ENCODE data around the gene RSRC1.

The RSRC1 gene

GRCh38 chr3:158205324-158205723 lies 95.4 kb downstream of the RSRC1 start:
- no peak overlapping the region for H3K4me3 ChIP-seq (ENCODE audit: low read depth, low read length)
- no peak overlapping the region for H3K18ac ChIP-seq (ENCODE audit: low read length)
- H2AFZ ChIP-seq (ENCODE audit: insufficient read depth, low read length, poor library complexity) = no peak overlapping the region
- no peak overlapping the region for H4K8ac ChIP-seq (ENCODE audit: low read depth, low read length)
- no peak overlapping the region for H2BK5ac ChIP-seq (ENCODE audit: low read depth, low read length, poor library complexity)
- no peak overlapping the region for H3K4ac ChIP-seq (ENCODE audit: low read depth, low read length)
- no peak overlapping the region for H3K9ac ChIP-seq (ENCODE audit: low read length)
- no peak overlapping the region for H3K23ac ChIP-seq (ENCODE audit: low read length)
- H3K9me3 ChIP-seq (ENCODE audit: insufficient read depth, low read depth, low read length) = no peaks in the 10 kb centered on the region
- no peaks in the 10 kb centered on the region for H3K4me1 ChIP-seq (ENCODE audit: control insufficient read depth in 1 of 2, insufficient read depth in 2 of 2, low read length in 2 of 2)
- no peak overlapping the region for H2BK12ac ChIP-seq (ENCODE audit: low read length)
- DNase-seq = no peak
- no peak overlapping the region for H3K4me2 ChIP-seq (ENCODE audit: low read length)
- H4K12ac ChIP-seq (ENCODE audit: low read depth, low read length) = no peak overlapping the region
- H3K36me3 ChIP-seq (ENCODE audit: control insufficient read depth in 1 of 2, insufficient read depth in 2 of 2, low read length in 2 of 2) = no peaks in the 10 kb centered on the region
- no CpG with 5 or more reads among the region's 2 CpGs for WGBS (ENCODE audit: extremely low coverage, insufficient coverage, insufficient read length)
- H3K27me3 ChIP-seq (ENCODE audit: insufficient read depth, low read length) = no peaks in the 10 kb centered on the region
- no peaks in the 10 kb centered on the region for H3K79me1 ChIP-seq (ENCODE audit: low read length)
- no peak overlapping the region for H2AK5ac ChIP-seq (ENCODE audit: low read length)
- no peaks in the 10 kb centered on the region for H3K79me2 ChIP-seq (ENCODE audit: control insufficient read depth, insufficient read depth, low read length, poor library complexity)
- no peak overlapping the region for H2BK120ac ChIP-seq (ENCODE audit: insufficient read depth, low read length, poor library complexity)
- no peak overlapping the region for H3K14ac ChIP-seq (ENCODE audit: low read length)
- H4K91ac ChIP-seq (ENCODE audit: low read depth, low read length) = no peak overlapping the region
- no peak overlapping the region for H3K27ac ChIP-seq (ENCODE audit: low read depth, low read length)

GRCh38 chr3:158205994-158206393 lies 96.1 kb downstream of the RSRC1 start:
- Histone ChIP-seq H3K4me2 (ENCODE audit: low read length) (no peak overlapping the region), H2AK5ac (ENCODE audit: low read length) (no peak overlapping the region), H3K23ac (ENCODE audit: low read length) (no peak overlapping the region), H3K9me3 (ENCODE audit: insufficient read depth, low read depth, low read length) (no peaks in the 10 kb centered on the region), H3K4ac (ENCODE audit: low read depth, low read length) (no peak overlapping the region), H4K12ac (ENCODE audit: low read depth, low read length) (no peak overlapping the region), H3K79me1 (ENCODE audit: low read length) (no peaks in the 10 kb centered on the region), H3K79me2 (ENCODE audit: control insufficient read depth, insufficient read depth, low read length, poor library complexity) (no peaks in the 10 kb centered on the region), H2AFZ (ENCODE audit: insufficient read depth, low read length, poor library complexity) (no peak overlapping the region), H3K18ac (ENCODE audit: low read length) (no peak overlapping the region), H3K36me3 (ENCODE audit: control insufficient read depth in 1 of 2, insufficient read depth in 2 of 2, low read length in 2 of 2) (no peaks in the 10 kb centered on the region), H3K4me1 (ENCODE audit: control insufficient read depth in 1 of 2, insufficient read depth in 2 of 2, low read length in 2 of 2) (no peaks in the 10 kb centered on the region), H2BK12ac (ENCODE audit: low read length) (no peak overlapping the region), H3K4me3 (ENCODE audit: low read depth, low read length) (no peak overlapping the region), H3K14ac (ENCODE audit: low read length) (no peak overlapping the region), H3K27me3 (ENCODE audit: insufficient read depth, low read length) (no peaks in the 10 kb centered on the region), H2BK5ac (ENCODE audit: low read depth, low read length, poor library complexity) (no peak overlapping the region), H4K8ac (ENCODE audit: low read depth, low read length) (no peak overlapping the region), H2BK120ac (ENCODE audit: insufficient read depth, low read length, poor library complexity) (no peak overlapping the region), H3K27ac (ENCODE audit: low read depth, low read length) (no peak overlapping the region), H3K9ac (ENCODE audit: low read length) (no peak overlapping the region), H4K91ac (ENCODE audit: low read depth, low read length) (no peak overlapping the region)
- no CpG with 5 or more reads among the region's 2 CpGs for WGBS (ENCODE audit: extremely low coverage, insufficient coverage, insufficient read length)
- no peak for DNase-seq

- no peak overlapping the region for H4K8ac ChIP-seq (ENCODE audit: low read depth, low read length)
- no peak overlapping the region for H4K91ac ChIP-seq (ENCODE audit: low read depth, low read length)
- no peak overlapping the region for H3K9ac ChIP-seq (ENCODE audit: low read length)
- H3K27me3 ChIP-seq (ENCODE audit: insufficient read depth, low read length) = no peaks in the 10 kb centered on the region
- H3K18ac ChIP-seq (ENCODE audit: low read length) = no peak overlapping the region
- H3K14ac ChIP-seq (ENCODE audit: low read length) = no peak overlapping the region
- H2BK120ac ChIP-seq (ENCODE audit: insufficient read depth, low read length, poor library complexity) = no peak overlapping the region
- H3K36me3 ChIP-seq (ENCODE audit: control insufficient read depth in 1 of 2, insufficient read depth in 2 of 2, low read length in 2 of 2) = no peaks in the 10 kb centered on the region
- no peak overlapping the region for H2BK5ac ChIP-seq (ENCODE audit: low read depth, low read length, poor library complexity)
- WGBS (ENCODE audit: extremely low coverage, insufficient coverage, insufficient read length) = no CpG with 5 or more reads among the region's 4 CpGs
- no peak overlapping the region for H3K27ac ChIP-seq (ENCODE audit: low read depth, low read length)
- no peak overlapping the region for H3K4me2 ChIP-seq (ENCODE audit: low read length)
- H2AFZ ChIP-seq (ENCODE audit: insufficient read depth, low read length, poor library complexity) = no peak overlapping the region
- no peak overlapping the region for H4K12ac ChIP-seq (ENCODE audit: low read depth, low read length)
- no peak for DNase-seq
- H2AK5ac ChIP-seq (ENCODE audit: low read length) = no peak overlapping the region
- H3K4me3 ChIP-seq (ENCODE audit: low read depth, low read length) = no peak overlapping the region
- no peak overlapping the region for H2BK12ac ChIP-seq (ENCODE audit: low read length)
- no peaks in the 10 kb centered on the region for H3K79me2 ChIP-seq (ENCODE audit: control insufficient read depth, insufficient read depth, low read length, poor library complexity)
- no peak overlapping the region for H3K4ac ChIP-seq (ENCODE audit: low read depth, low read length)
- no peaks in the 10 kb centered on the region for H3K9me3 ChIP-seq (ENCODE audit: insufficient read depth, low read depth, low read length)
- H3K79me1 ChIP-seq (ENCODE audit: low read length) = no peaks in the 10 kb centered on the region
- no peak overlapping the region for H3K23ac ChIP-seq (ENCODE audit: low read length)
- no peaks in the 10 kb centered on the region for H3K4me1 ChIP-seq (ENCODE audit: control insufficient read depth in 1 of 2, insufficient read depth in 2 of 2, low read length in 2 of 2)
Measured at GRCh38 chr3:158210067-158210466, 100.2 kb downstream of the RSRC1 start.

- no peak overlapping the region for H3K27ac ChIP-seq (ENCODE audit: low read depth, low read length)
Measured at GRCh38 chr3:158213461-158213860, 103.6 kb downstream of the RSRC1 start.

More at GRCh38 chr3:158213461-158213860, 103.6 kb downstream of the RSRC1 start:
- Histone ChIP-seq H4K8ac (ENCODE audit: low read depth, low read length) (no peak overlapping the region), H3K27me3 (ENCODE audit: insufficient read depth, low read length) (no peaks in the 10 kb centered on the region), H2BK12ac (ENCODE audit: low read length) (no peak overlapping the region), H3K9me3 (ENCODE audit: insufficient read depth, low read depth, low read length) (no peaks in the 10 kb centered on the region), H3K36me3 (ENCODE audit: control insufficient read depth in 1 of 2, insufficient read depth in 2 of 2, low read length in 2 of 2) (no peaks in the 10 kb centered on the region), H3K23ac (ENCODE audit: low read length) (no peak overlapping the region), H3K4me1 (ENCODE audit: control insufficient read depth in 1 of 2, insufficient read depth in 2 of 2, low read length in 2 of 2) (no peaks in the 10 kb centered on the region), H3K4ac (ENCODE audit: low read depth, low read length) (no peak overlapping the region), H4K12ac (ENCODE audit: low read depth, low read length) (no peak overlapping the region), H2AFZ (ENCODE audit: insufficient read depth, low read length, poor library complexity) (no peak overlapping the region), H3K79me1 (ENCODE audit: low read length) (no peaks in the 10 kb centered on the region), H3K4me3 (ENCODE audit: low read depth, low read length) (no peak overlapping the region), H2BK120ac (ENCODE audit: insufficient read depth, low read length, poor library complexity) (no peak overlapping the region), H3K18ac (ENCODE audit: low read length) (no peak overlapping the region), H4K91ac (ENCODE audit: low read depth, low read length) (no peak overlapping the region), H2BK5ac (ENCODE audit: low read depth, low read length, poor library complexity) (no peak overlapping the region), H3K14ac (ENCODE audit: low read length) (no peak overlapping the region), H2AK5ac (ENCODE audit: low read length) (no peak overlapping the region), H3K9ac (ENCODE audit: low read length) (no peak overlapping the region), H3K4me2 (ENCODE audit: low read length) (no peak overlapping the region), H3K79me2 (ENCODE audit: control insufficient read depth, insufficient read depth, low read length, poor library complexity) (no peaks in the 10 kb centered on the region)
- no peak for DNase-seq

Data from trophoblast cell (in vitro differentiated cells and primary cell).